Activated B cell treated with CpG ODN at 0.5 μM for 24 hours (primary cell): ENCODE data around the gene TEX13A. TPM values are rescaled to one million over a fixed set of nuclear protein-coding genes. Genes with fewer than 3 reads are reported as not detected.
"Not testable (repeated sequence)": the region's sequence is repeated elsewhere in the genome, so short reads cannot be mapped to it uniquely, and the experiment has no call there.

Source experiments
- ATAC-seq: fragments of 200-7000 bp; cut with Tn5 transposase; one replicate; pipeline ENCODE4 v1.10.0; 2021; ENCODE audit warnings: low read depth, mild to moderate bottlenecking, moderate library complexity
- CTCF ChIA-PET: fragments of 350-600 bp; sonication (Branson Sonifier 250); formaldehyde crosslinking; loops from one replicate; lab custom pipeline; 2021; ENCODE audit warnings: antibody characterized with exemption; lab: Charles Lee
- POLR2A ChIA-PET: fragments of 350-600 bp; sonication (Branson Sonifier 250); formaldehyde crosslinking; loops from one replicate; lab custom pipeline; 2021; ENCODE audit warnings: antibody characterized with exemption; lab: Charles Lee
- DNase-seq: peaks from one replicate; pipeline ENCODE4 v3.0.0; 2022
- H3K27ac Mint-ChIP-seq: one replicate; pipeline ENCODE4 v1.8.0; 2020; ENCODE audit warnings: mixed read lengths
- H3K27me3 Mint-ChIP-seq: one replicate; pipeline ENCODE4 v1.8.0; 2021; ENCODE audit warnings: mixed read lengths
- H3K36me3 Mint-ChIP-seq: one replicate; pipeline ENCODE4 v1.8.0; 2021; ENCODE audit warnings: low read depth, mixed read lengths
- H3K4me1 Mint-ChIP-seq: one replicate; pipeline ENCODE4 v1.8.0; 2021; ENCODE audit warnings: mixed read lengths
- H3K4me3 Mint-ChIP-seq: one replicate; pipeline ENCODE4 v1.8.0; 2020; ENCODE audit warnings: mild to moderate bottlenecking, mixed read lengths
- H3K9me3 Mint-ChIP-seq: one replicate; pipeline ENCODE4 v1.8.0; 2020; ENCODE audit warnings: mixed read lengths
- CTCF ChIP-seq: fragments of 200-600 bp; IDR thresholded peaks from one replicate; pipeline ENCODE4 v1.8.0; 2022; ENCODE audit warnings: antibody characterized with exemption, mild to moderate bottlenecking
- intact Hi-C: fragments of 100-400 bp; cut with micrococcal nuclease; formaldehyde crosslinking; loops from one replicate; pipeline ENCODE4 v1.15.1; 2024
- total RNA-seq: library from RNA; stranded (reverse); gene quantifications from 2 replicates; pipeline ENCODE4 v1.2.3, GENCODE V29; 2022

TEX13A gene
- total RNA-seq, 1 donor from 2014 or later = not detected

- Mint-ChIP-seq H3K27ac (no peak overlapping the region), H3K36me3 (no peaks in the 10 kb centered on the region), H3K27me3 (no peaks in the 10 kb centered on the region), H3K4me1 (no peaks in the 10 kb centered on the region), H3K4me3 (no peak overlapping the region), H3K9me3 (no peaks in the 10 kb centered on the region)
- DNase-seq (no peak), ATAC-seq (no peak)
- intact Hi-C loops = no loop called here
- ChIA-PET POLR2A (no interaction called here), CTCF (no interaction called here)
- no peak for TF ChIP-seq CTCF
These were observed 43.3 kb upstream of the TEX13A start for GRCh38 chrX:105263801-105264200.

- H3K4me1 Mint-ChIP-seq = no peaks in the 10 kb centered on the region
- CTCF ChIA-PET = no interaction called here
These were observed 42.7 kb upstream of the TEX13A start for GRCh38 chrX:105263171-105263570.

GRCh38 chrX:105260291-105261043, 40.0 kb upstream of the TEX13A start:
- TF ChIP-seq CTCF = no peak
- Mint-ChIP-seq H3K27ac (no peak overlapping the region), H3K4me3 (no peak overlapping the region), H3K36me3 (no peaks in the 10 kb centered on the region), H3K27me3 (no peaks in the 10 kb centered on the region), H3K4me1 (no peaks in the 10 kb centered on the region), H3K9me3 (no peaks in the 10 kb centered on the region)
- no peak for DNase-seq
- ChIA-PET POLR2A (no interaction called here), CTCF (no interaction called here)
- ATAC-seq = no peak
- intact Hi-C loops = no loop called here

More at GRCh38 chrX:105263171-105263570, 42.7 kb upstream of the TEX13A start:
- Mint-ChIP-seq H3K27me3 (no peaks in the 10 kb centered on the region), H3K4me3 (no peak overlapping the region), H3K27ac (no peak overlapping the region), H3K9me3 (no peaks in the 10 kb centered on the region), H3K36me3 (no peaks in the 10 kb centered on the region)
- POLR2A ChIA-PET = no interaction called here
- no peak for DNase-seq
- intact Hi-C loops = no loop called here
- ATAC-seq = no peak
- no peak for TF ChIP-seq CTCF

GRCh38 chrX:105241056-105241455, 20.6 kb upstream of the TEX13A start:
- intact Hi-C loops = no loop called here
- H3K36me3 Mint-ChIP-seq = no peaks in the 10 kb centered on the region
- no peak overlapping the region for H3K27ac Mint-ChIP-seq
- no peaks in the 10 kb centered on the region for H3K4me1 Mint-ChIP-seq
- no peak for TF ChIP-seq CTCF
- no peaks in the 10 kb centered on the region for H3K27me3 Mint-ChIP-seq
- ATAC-seq (no peak), DNase-seq (no peak)
- POLR2A ChIA-PET = no interaction called here
- CTCF ChIA-PET = no interaction called here
- no peak overlapping the region for H3K4me3 Mint-ChIP-seq
- no peaks in the 10 kb centered on the region for H3K9me3 Mint-ChIP-seq

GRCh38 chrX:105237407-105237806, 16.9 kb upstream of the TEX13A start:
- ATAC-seq, POLR2A ChIA-PET, DNase-seq, H3K27me3 Mint-ChIP-seq, H3K9me3 Mint-ChIP-seq, H3K4me1 Mint-ChIP-seq, H3K27ac Mint-ChIP-seq, H3K36me3 Mint-ChIP-seq, CTCF ChIA-PET, intact Hi-C loops, H3K4me3 Mint-ChIP-seq: not testable (repeated sequence)

- no peak for TF ChIP-seq CTCF
- H3K9me3 Mint-ChIP-seq = no peaks in the 10 kb centered on the region
- H3K36me3 Mint-ChIP-seq = no peaks in the 10 kb centered on the region
- ChIA-PET CTCF (no interaction called here), POLR2A (no interaction called here)
- no peaks in the 10 kb centered on the region for H3K27me3 Mint-ChIP-seq
- H3K4me3 Mint-ChIP-seq = no peak overlapping the region
- no peak overlapping the region for H3K27ac Mint-ChIP-seq
- intact Hi-C loops = no loop called here
- no peak for DNase-seq
- no peaks in the 10 kb centered on the region for H3K4me1 Mint-ChIP-seq
- no peak for ATAC-seq
These were observed 8.7 kb upstream of the TEX13A start for GRCh38 chrX:105229146-105229545.
